OCI-M2 (cell line): ENCODE data around the gene ME1.
"Not testable (repeated sequence)": the region's sequence is repeated elsewhere in the genome, so short reads cannot be mapped to it uniquely, and the experiment has no call there.

Experiments
- DNase-seq: peaks from one replicate; lab custom pipeline; 2025; ENCODE audit not compliant: unreplicated experiment; lab: John Stamatoyannopoulos, UW

The ME1 gene

GRCh38 chr6:83359638-83360037 is 71.2 kb downstream of the ME1 start:
- DNase-seq = no peak

- DNase-seq = no peak
These were observed 76.1 kb downstream of the ME1 start for GRCh38 chr6:83354747-83355146.

- DNase-seq = no peak
These were observed 78.3 kb downstream of the ME1 start for GRCh38 chr6:83352424-83353061.

- DNase-seq = no peak
These were observed 87.7 kb downstream of the ME1 start for GRCh38 chr6:83343121-83343520.

GRCh38 chr6:83341765-83342164 is 89.1 kb downstream of the ME1 start:
- no peak for DNase-seq

GRCh38 chr6:83333916-83334315 is 96.9 kb downstream of the ME1 start:
- not testable (repeated sequence) for DNase-seq

- DNase-seq = no peak
These were observed 97.4 kb downstream of the ME1 start for GRCh38 chr6:83333500-83333899.

GRCh38 chr6:83314693-83315092 is 116.2 kb downstream of the ME1 start:
- DNase-seq = no peak

GRCh38 chr6:83313882-83314281 is 117.0 kb downstream of the ME1 start:
- no peak for DNase-seq

- no peak for DNase-seq
These were observed 119.6 kb downstream of the ME1 start for GRCh38 chr6:83311231-83311630.

- no peak for DNase-seq
These were observed 120.8 kb downstream of the ME1 start for GRCh38 chr6:83310046-83310445.

- DNase-seq = no peak
These were observed 121.5 kb downstream of the ME1 start for GRCh38 chr6:83309344-83309743.

- no peak for DNase-seq
These were observed 122.0 kb downstream of the ME1 start for GRCh38 chr6:83308833-83309232.

- no peak for DNase-seq
These were observed 123.0 kb downstream of the ME1 start for GRCh38 chr6:83307849-83308248.

- DNase-seq = no peak
These were observed 127.4 kb downstream of the ME1 start for GRCh38 chr6:83303426-83303825.

GRCh38 chr6:83294676-83295075 is 136.2 kb downstream of the ME1 start:
- no peak for DNase-seq

GRCh38 chr6:83292900-83293843 is 137.7 kb downstream of the ME1 start:
- no peak for DNase-seq

- not testable (repeated sequence) for DNase-seq
These were observed 143.6 kb downstream of the ME1 start for GRCh38 chr6:83287298-83287697.

GRCh38 chr6:83285917-83286316 is 144.9 kb downstream of the ME1 start:
- no peak for DNase-seq

- no peak for DNase-seq
These were observed 157.3 kb downstream of the ME1 start for GRCh38 chr6:83273596-83273995.

GRCh38 chr6:83270971-83271719 is 159.7 kb downstream of the ME1 start:
- DNase-seq = no peak

- DNase-seq = no peak
These were observed 165.5 kb downstream of the ME1 start for GRCh38 chr6:83265384-83265783.
